ENCODE data around the gene PKD2. TPM values are rescaled to one million over a fixed set of nuclear protein-coding genes. Genes with fewer than 3 reads are reported as not detected.

Gene PKD2
- polyA plus RNA-seq, 1 of the 3 experiments (the other 2 are of a cell fraction) = 44.6 TPM

- H3K4me1 ChIP-seq (ENCODE audit: control insufficient read depth in 1 of 2, insufficient read depth in 2 of 2, low read depth in 1 of 2, low read length in 1 of 2) = no peaks in the 10 kb centered on the region
- no peaks in the 10 kb centered on the region for H3K9me2 ChIP-seq
- no peaks in the 10 kb centered on the region for H3K79me2 ChIP-seq (ENCODE audit: insufficient read depth)
- TF ChIP-seq MEF2A (IDR thresholded peaks at IDR 0.05; ENCODE audit: borderline replicate concordance, low read depth) = no peak
- TF ChIP-seq YY1 (IDR thresholded peaks at IDR 0.05; ENCODE audit: low read depth) = no peak
- TF ChIP-seq POLR2AphosphoS5 (IDR thresholded peaks at IDR 0.05; ENCODE audit: low read depth, low read length) = no peak
- TF ChIP-seq GATA2 (CRISPR knock-in tag; IDR thresholded peaks at IDR 0.05) = no peak
- H3K9me3 ChIP-seq = no peaks in the 10 kb centered on the region
- DNase-seq = no peak
- CTCF ChIA-PET = interaction anchor here (1.2 kb wide), 1 partner anchor 54 kb away, joined by 4 read pairs; no protein-coding TSS in a partner anchor
- POLR2A ChIA-PET = no interaction called here
- H3K27me3 ChIP-seq (ENCODE audit: insufficient read depth) = no peaks in the 10 kb centered on the region
- no peak overlapping the region for H2AFZ ChIP-seq (ENCODE audit: low read depth)
- no peaks in the 10 kb centered on the region for H4K20me1 ChIP-seq (ENCODE audit: insufficient read depth)
- H3K9ac ChIP-seq = no peak overlapping the region
- H3F3A ChIP-seq (replicated peaks; ENCODE audit: insufficient read depth) = no peaks in the 10 kb centered on the region
- H3K36me3 ChIP-seq (replicated peaks in 1 of 2; ENCODE audit: control insufficient read depth in 1 of 2, insufficient read depth in 2 of 2, low read length in 1 of 2) = no peaks in the 10 kb centered on the region
- no peak overlapping the region for H3K4me3 ChIP-seq (ENCODE audit: low read depth in 2 of 2, low read length in 1 of 2)
- WGBS (ENCODE audit: low lambda C conversion rate) = 94% methylated on average over 1 of the region's 1 CpG
- H3K4me2 ChIP-seq = no peak overlapping the region
- H3K27ac ChIP-seq (ENCODE audit: low read depth in 2 of 2, low read length in 1 of 2) = no peak overlapping the region
These were observed 79.6 kb downstream of the PKD2 start for GRCh38 chr4:88087004-88087403.

GRCh38 chr4:88090898-88091297, 83.5 kb downstream of the PKD2 start:
- H3K79me2 ChIP-seq (ENCODE audit: insufficient read depth) = no peaks in the 10 kb centered on the region
- no peaks in the 10 kb centered on the region for H3K4me1 ChIP-seq (ENCODE audit: control insufficient read depth in 1 of 2, insufficient read depth in 2 of 2, low read depth in 1 of 2, low read length in 1 of 2)
- ChIA-PET CTCF (interaction anchor here (1.9 kb wide), 1 partner anchor 22 kb away, joined by 4 read pairs; no protein-coding TSS in a partner anchor), POLR2A (no interaction called here)
- no peaks in the 10 kb centered on the region for H3F3A ChIP-seq (replicated peaks; ENCODE audit: insufficient read depth)
- H3K27ac ChIP-seq (ENCODE audit: low read depth in 2 of 2, low read length in 1 of 2) = no peak overlapping the region
- no peaks in the 10 kb centered on the region for H3K9me2 ChIP-seq
- H2AFZ ChIP-seq (ENCODE audit: low read depth) = no peak overlapping the region
- H3K9ac ChIP-seq = no peak overlapping the region
- no peaks in the 10 kb centered on the region for H3K27me3 ChIP-seq (ENCODE audit: insufficient read depth)
- no peaks in the 10 kb centered on the region for H3K36me3 ChIP-seq (replicated peaks in 1 of 2; ENCODE audit: control insufficient read depth in 1 of 2, insufficient read depth in 2 of 2, low read length in 1 of 2)
- no peaks in the 10 kb centered on the region for H4K20me1 ChIP-seq (ENCODE audit: insufficient read depth)
- no peak for TF ChIP-seq USF1 (IDR thresholded peaks at IDR 0.05; ENCODE audit: borderline replicate concordance, low read depth)
- TF ChIP-seq NFIC (IDR thresholded peaks at IDR 0.05; ENCODE audit: borderline replicate concordance) = no peak
- TF ChIP-seq GATA2 (CRISPR knock-in tag; IDR thresholded peaks at IDR 0.05) = no peak
- TF ChIP-seq IRF3 (IDR thresholded peaks at IDR 0.05; ENCODE audit: low read depth, low read length) = no peak
- no peak for TF ChIP-seq ZBTB33 (IDR thresholded peaks at IDR 0.05; ENCODE audit: borderline replicate concordance, low read depth)
- no peak for TF ChIP-seq SIN3A (IDR thresholded peaks at IDR 0.05; ENCODE audit: borderline replicate concordance, low read depth, low read length)
- TF ChIP-seq MEF2A (IDR thresholded peaks at IDR 0.05; ENCODE audit: borderline replicate concordance, low read depth) = no peak
- no peak for TF ChIP-seq RXRA (IDR thresholded peaks at IDR 0.05; ENCODE audit: borderline replicate concordance, low read depth)
- TF ChIP-seq EZH2phosphoT487 (IDR thresholded peaks at IDR 0.05; ENCODE audit: borderline replicate concordance, low read depth) = no peak
- no peak for TF ChIP-seq ELF1 (IDR thresholded peaks at IDR 0.05)
- no peak for TF ChIP-seq CTCF (IDR thresholded peaks at IDR 0.05)
- no peak for DNase-seq
- H3K9me3 ChIP-seq = no peaks in the 10 kb centered on the region
- no peak overlapping the region for H3K4me3 ChIP-seq (ENCODE audit: low read depth in 2 of 2, low read length in 1 of 2)
- H3K4me2 ChIP-seq = no peak overlapping the region

Measured in SK-N-SH (cell line).